HG03457 (cell line): Measurements from ENCODE around the gene HHLA2.
"Not testable (repeated sequence)": the region's sequence is repeated elsewhere in the genome, so short reads cannot be mapped to it uniquely, and the experiment has no call there.

ENCODE experiments used
- ATAC-seq: cut with Tn5 transposase; IDR thresholded peaks from one replicate; pipeline ENCODE4 v1.9.1; 2021; ENCODE audit warnings: moderate number of reproducible peaks; ENCODE audit not compliant: unreplicated experiment

HHLA2 gene

GRCh38 chr3:108341911-108342310 is 45.6 kb downstream of the HHLA2 start:
- no peak for ATAC-seq

GRCh38 chr3:108342837-108343486 is 46.6 kb downstream of the HHLA2 start:
- peak; percentile 56 for ATAC-seq

DNA sequence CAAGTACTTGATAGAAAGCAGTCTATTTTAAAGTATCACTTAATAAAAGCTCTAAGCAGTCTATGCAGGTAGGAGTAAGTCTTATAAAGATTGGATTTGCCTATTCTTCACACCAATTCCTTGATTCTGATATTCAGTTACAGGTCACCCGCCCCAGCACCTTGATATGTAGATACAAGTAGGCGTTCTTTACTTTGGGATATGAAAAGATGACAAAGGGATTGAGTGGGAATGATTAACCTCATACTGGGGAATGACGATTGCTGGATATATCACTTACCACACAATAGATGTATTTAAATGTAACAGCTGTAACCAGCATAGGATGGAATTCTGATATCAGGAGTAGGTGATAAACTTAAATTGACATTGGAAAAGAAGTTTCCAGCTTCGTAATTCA is 47.1 kb downstream of the HHLA2 start:
- no peak for ATAC-seq

- ATAC-seq: no peak
Measured at GRCh38 chr3:108345492-108346205, 49.3 kb downstream of the HHLA2 start.

DNA sequence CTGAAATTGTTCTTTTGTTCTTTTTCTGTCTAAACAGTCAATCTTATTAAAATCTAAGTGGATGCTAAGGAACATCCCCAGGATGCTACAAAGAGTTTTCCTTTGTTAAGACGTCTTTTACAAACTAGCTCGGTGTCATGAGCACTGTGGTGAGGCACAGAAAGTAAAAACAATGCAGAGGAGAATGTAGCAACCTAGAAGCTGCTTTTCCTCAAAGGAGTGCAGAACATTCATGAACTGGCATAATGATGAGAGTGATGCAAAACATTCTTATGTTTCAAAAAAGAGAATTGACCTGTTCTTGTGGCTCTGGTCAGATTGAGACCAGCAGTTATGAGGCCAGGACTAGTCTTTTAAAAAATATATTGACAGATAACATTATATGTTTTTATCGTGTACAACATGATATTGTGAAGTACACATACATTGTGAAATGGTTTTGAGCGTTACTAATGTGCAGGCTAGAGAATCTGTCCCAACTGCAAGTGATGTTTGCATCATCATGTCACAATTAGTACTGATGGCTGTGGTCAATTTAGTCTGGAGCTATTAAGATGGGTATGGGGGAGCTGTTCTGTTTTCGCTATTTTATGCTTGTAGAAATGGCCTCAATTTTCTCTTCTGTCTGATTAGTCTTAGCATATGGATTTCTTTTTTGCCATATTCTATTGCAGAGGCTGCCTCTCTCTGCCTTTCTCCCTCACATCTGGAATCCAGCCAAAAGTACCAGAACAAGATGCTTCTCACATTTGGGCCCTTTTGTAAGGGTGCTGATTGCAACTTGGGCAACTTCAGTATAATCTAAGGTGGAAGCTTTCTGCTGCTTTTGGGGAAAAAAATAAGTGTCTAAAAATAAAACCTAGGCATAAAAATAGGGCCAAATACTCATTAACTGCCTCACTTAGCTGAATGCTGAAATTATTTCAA is 50.2 kb downstream of the HHLA2 start:
- no peak for ATAC-seq

DNA sequence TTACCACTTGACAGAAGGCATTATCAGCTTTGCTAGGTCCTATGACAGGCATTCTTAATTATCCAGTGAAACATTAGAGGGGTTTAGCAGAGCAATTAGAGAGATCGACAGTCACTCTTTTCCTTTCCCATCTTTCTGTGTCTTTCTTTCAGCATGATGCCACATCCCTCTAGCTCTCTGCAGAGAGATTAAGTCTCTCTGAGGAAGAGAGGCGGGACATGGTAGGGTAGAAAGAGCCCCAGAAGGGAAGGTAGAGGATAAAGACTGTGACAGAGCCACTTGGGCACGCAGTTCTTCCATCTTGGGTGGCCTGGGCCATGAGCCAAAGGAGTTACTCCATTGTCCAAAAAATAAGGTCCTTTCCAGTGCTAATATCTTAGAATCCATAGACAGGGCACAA is 55.8 kb downstream of the HHLA2 start:
- no peak for ATAC-seq

DNA sequence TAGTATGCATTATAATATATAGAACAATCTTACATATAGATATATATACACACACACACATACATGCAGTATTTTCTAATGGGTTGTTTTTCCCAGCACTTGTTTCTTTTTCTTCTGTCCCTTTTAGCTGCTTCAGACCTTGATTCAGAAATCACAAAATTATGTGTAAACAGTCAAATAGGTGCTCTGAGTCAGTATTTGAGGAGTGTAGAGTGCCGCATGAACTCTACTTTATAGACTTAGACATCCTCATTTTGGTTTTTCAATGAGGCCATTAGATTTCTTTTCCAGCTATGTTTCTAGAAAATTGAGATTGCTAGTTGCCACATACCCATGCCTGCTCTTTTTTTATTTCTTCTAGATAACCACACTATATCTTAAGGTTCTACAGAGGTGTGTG is 58.2 kb downstream of the HHLA2 start:
- no peak for ATAC-seq

GRCh38 chr3:108357042-108357441 is 60.7 kb downstream of the HHLA2 start:
- ATAC-seq: no peak

- ATAC-seq: no peak
Measured at GRCh38 chr3:108359011-108359410, 62.7 kb downstream of the HHLA2 start.

DNA sequence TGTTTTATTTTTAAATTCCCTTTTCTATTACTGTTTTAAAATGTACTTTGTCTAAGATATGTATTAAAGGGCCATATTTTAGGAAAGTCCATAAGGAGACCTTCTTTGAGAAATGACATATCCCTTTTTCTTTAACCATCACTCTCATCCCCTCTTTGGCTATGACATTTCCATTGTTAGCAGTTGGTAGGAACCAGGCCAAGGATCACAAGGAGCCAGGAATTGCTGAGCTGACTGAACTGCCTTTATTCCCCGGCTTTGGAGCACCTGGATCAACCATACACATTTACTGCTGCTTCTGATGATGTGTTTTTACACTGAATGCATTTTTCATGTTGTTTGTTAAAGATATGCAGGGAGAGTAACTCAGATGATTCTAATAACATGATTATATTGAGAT is 79.7 kb downstream of the HHLA2 start:
- ATAC-seq: no peak

DNA sequence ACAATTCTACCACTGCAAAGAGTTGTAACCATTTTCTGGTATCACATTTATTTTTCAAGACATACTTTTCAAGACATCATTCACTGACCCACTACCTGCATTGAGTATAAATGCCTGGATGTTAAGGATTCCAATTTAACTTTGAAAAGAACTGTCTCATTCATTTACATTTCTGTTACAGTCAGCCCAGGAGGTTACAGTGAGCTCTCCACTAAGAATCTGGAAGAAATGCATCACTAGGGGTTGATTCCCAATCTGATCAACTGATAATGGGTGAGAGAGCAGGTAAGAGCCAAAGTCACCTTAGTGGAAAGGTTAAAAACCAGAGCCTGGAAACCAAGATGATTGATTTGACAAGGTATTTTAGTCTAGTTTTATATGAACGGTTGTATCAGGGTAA is 81.0 kb downstream of the HHLA2 start:
- no peak for ATAC-seq

- no peak for ATAC-seq
Measured at GRCh38 chr3:108378153-108378951, 82.0 kb downstream of the HHLA2 start.

DNA sequence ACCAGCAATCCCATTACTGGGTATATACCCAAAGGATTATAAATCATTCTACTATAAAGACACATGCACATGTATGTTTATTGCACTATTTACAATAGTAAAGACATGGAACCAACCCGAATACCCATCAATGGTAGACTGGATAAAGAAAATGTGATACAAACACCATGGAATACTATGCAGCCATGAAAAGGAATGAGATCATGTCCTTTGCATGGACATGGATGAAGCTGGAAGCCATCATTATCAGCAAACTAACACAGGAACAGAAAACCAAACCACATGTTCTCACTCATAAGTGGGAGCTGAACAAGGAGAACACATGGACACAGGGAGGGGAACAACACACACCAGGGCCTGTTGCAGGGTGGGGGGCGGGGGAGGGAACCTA is 82.6 kb downstream of the HHLA2 start:
- ATAC-seq: not testable (repeated sequence)

- no peak for ATAC-seq
Measured at GRCh38 chr3:108380128-108380795, 83.9 kb downstream of the HHLA2 start.

DNA sequence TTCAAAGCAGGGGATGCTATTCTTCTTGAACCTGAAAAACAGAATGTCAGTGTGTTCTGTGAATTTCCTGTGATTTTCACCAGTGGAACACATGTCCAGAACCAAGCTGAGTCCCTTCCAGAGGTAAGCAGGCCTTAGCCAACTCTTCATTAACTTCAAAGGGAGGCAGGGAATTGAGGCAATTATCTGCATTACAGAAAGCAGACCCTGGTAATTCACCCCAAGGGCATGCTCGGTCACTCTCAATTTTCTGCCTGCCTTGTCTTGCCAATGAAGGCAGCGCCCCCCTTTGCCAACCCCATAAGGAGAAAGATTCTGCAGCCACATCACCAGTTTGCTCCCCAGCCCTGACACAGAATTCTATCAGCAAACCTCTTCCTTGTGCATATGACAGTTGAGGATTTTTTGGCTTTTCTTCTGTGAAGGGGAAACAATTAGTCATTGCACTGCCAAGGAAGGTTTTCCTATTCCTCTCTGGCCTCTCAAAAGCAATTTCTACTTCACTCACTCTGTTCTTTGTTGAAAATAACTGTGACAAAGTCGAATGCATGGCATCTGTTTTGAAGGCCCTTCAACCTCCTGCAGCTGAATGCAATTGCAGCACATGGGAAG is 85.3 kb downstream of the HHLA2 start:
- no peak for ATAC-seq

- no peak for ATAC-seq
Measured at GRCh38 chr3:108383306-108383705, 87.0 kb downstream of the HHLA2 start.

DNA sequence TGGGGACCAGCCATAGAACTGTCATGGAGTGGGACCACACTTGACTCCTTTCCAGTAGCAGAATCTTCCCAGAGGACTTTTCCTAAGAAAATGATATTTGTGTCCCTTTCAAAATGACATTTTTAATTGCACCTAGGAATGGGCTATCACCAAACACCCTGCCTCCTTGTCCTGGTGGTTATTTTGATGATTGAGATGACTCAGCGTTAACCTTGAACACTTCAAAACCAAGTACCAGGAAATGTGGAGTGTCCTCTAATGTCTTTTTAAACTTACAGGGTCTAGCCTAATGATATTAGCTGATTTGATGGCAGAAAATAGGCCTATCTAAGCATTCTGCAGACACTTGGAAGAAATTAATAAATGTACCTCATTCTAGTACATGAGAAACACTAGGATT is 90.7 kb downstream of the HHLA2 start:
- no peak for ATAC-seq

DNA sequence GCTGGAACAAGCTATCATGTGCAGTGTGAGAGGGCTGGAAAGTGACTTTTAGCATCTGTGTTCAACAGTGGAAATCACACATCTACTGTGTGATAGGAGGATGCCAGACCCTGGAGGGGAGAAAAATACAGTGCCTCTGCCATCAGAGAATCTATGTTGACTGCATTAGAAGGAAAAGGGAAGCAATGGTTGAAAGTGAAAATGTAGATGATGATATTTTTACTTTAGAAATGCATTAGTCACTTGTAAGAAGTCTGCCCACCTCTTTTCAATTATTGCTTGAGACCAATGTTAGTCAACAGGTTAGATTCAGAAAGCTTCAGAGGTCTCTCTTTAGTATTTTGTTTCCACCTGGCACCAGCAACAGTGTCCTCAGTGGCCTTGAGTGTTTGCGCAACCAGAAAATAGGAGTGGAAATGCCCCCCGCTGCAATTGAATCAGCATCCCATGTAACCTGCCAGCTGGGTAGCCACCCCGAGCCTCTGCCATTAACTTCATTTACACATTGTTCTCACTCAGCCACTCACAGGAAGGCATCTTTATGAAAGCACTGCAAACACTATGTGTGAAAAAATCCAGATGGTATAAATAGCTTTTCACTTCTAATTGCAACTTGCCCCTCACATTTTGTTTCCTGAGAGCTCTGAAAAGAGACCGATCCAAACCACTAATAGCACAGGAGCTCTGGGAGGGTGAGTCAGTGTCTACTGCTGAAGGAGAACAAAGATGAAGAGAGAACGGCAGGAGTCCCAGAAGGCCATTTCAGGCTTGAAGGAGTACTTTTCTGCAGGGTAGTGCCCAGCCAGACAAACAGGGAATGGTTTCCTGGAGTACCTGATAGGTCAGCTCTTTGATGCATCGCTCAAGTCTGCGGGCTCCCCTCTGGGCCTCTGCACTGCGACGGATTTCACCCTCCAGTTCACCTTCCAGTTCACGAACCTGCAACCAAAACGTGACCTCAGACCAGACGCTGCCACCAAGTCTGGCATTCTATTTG is 92.1 kb downstream of the HHLA2 start:
- peak; percentile 67 for ATAC-seq

DNA sequence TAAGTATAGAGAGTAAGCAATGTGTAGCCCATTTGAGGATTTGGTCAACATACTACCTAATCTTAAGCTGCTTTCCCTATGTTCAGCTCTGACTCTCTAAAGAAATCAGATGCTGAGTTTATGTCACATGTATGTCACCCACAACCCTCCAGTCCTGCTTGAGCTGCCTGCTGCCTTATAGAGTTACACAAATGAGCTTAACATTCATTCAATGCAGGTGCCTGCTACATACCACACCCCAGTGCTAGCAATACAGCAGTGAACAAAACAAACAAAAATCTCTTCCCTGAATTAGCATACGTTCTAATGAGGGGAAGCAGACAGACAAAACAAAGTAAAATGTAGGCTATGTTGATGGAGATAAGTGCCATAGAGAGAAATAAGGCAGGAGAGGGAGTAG is 93.0 kb downstream of the HHLA2 start:
- no peak for ATAC-seq
